WTC11 (cell line): Measurements from ENCODE around the gene ALK.

ENCODE experiments used
- ATF1 ChIP-seq: sonication (generic); formaldehyde crosslinking; IDR thresholded peaks from 2 replicates; pipeline ENCODE4 v1.8.1; 2023; ENCODE audit warnings: mild to moderate bottlenecking, moderate library complexity, missing genetic modification reagents
- ATF2 ChIP-seq: sonication (generic); formaldehyde crosslinking; IDR thresholded peaks from 2 replicates; pipeline ENCODE4 v1.8.1; 2022; ENCODE audit warnings: low read depth, missing genetic modification reagents, borderline replicate concordance
- ELF4 ChIP-seq: sonication (generic); formaldehyde crosslinking; IDR thresholded peaks from 2 replicates; pipeline ENCODE4 v1.8.1; 2022; ENCODE audit warnings: low read depth, mild to moderate bottlenecking, moderate library complexity, missing genetic modification reagents
- GABPB1 ChIP-seq: sonication (generic); formaldehyde crosslinking; IDR thresholded peaks from 2 replicates; pipeline ENCODE4 v1.8.1; 2023; ENCODE audit warnings: mild to moderate bottlenecking, missing genetic modification reagents
- NFE2L1 ChIP-seq: sonication (generic); formaldehyde crosslinking; IDR thresholded peaks from 2 replicates; pipeline ENCODE4 v1.8.1; 2023; ENCODE audit warnings: missing genetic modification reagents
- TEAD4 ChIP-seq: sonication (generic); formaldehyde crosslinking; IDR thresholded peaks from 2 replicates; pipeline ENCODE4 v1.8.0; 2022; ENCODE audit warnings: mild to moderate bottlenecking, missing genetic modification reagents
- ZNF423 ChIP-seq: fragments of 250-450 bp; sonication (Bioruptor Pico); IDR thresholded peaks from 2 replicates; pipeline ENCODE4 v2.1.2; 2022; ENCODE audit warnings: mild to moderate bottlenecking, moderate library complexity
- TF ChIP-seq, protein P1 (sequence below): fragments of 200-600 bp; IDR thresholded peaks from 2 replicates; pipeline ENCODE4 v1.8.0; 2022; ENCODE audit warnings: antibody characterized with exemption
- TF ChIP-seq, protein P2 (sequence below): sonication (generic); formaldehyde crosslinking; IDR thresholded peaks from 2 replicates; pipeline ENCODE4 v1.8.1; 2023; ENCODE audit warnings: mild to moderate bottlenecking, missing genetic modification reagents, moderate library complexity
- TF ChIP-seq, protein P3 (sequence below): sonication (generic); formaldehyde crosslinking; IDR thresholded peaks from 2 replicates; pipeline ENCODE4 v1.8.1; 2023; ENCODE audit warnings: mild to moderate bottlenecking, missing genetic modification reagents
- TF ChIP-seq, protein P4 (sequence below): sonication (generic); formaldehyde crosslinking; IDR thresholded peaks from 2 replicates; pipeline ENCODE4 v1.8.0; 2022; ENCODE audit warnings: mild to moderate bottlenecking, missing genetic modification reagents
- TF ChIP-seq, protein P5 (sequence below): sonication (generic); formaldehyde crosslinking; conservative IDR thresholded peaks from 2 replicates; pipeline ENCODE4 v1.8.1; 2023; ENCODE audit warnings: mild to moderate bottlenecking, low read depth, missing genetic modification reagents, moderate library complexity

- no peak for TF ChIP-seq NFE2L1
- TF ChIP-seq, protein P1, sequence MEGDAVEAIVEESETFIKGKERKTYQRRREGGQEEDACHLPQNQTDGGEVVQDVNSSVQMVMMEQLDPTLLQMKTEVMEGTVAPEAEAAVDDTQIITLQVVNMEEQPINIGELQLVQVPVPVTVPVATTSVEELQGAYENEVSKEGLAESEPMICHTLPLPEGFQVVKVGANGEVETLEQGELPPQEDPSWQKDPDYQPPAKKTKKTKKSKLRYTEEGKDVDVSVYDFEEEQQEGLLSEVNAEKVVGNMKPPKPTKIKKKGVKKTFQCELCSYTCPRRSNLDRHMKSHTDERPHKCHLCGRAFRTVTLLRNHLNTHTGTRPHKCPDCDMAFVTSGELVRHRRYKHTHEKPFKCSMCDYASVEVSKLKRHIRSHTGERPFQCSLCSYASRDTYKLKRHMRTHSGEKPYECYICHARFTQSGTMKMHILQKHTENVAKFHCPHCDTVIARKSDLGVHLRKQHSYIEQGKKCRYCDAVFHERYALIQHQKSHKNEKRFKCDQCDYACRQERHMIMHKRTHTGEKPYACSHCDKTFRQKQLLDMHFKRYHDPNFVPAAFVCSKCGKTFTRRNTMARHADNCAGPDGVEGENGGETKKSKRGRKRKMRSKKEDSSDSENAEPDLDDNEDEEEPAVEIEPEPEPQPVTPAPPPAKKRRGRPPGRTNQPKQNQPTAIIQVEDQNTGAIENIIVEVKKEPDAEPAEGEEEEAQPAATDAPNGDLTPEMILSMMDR = no peak
- no peak for TF ChIP-seq GABPB1 (CRISPR knock-in tag)
- no peak for TF ChIP-seq ZNF423
- TF ChIP-seq, protein P2, sequence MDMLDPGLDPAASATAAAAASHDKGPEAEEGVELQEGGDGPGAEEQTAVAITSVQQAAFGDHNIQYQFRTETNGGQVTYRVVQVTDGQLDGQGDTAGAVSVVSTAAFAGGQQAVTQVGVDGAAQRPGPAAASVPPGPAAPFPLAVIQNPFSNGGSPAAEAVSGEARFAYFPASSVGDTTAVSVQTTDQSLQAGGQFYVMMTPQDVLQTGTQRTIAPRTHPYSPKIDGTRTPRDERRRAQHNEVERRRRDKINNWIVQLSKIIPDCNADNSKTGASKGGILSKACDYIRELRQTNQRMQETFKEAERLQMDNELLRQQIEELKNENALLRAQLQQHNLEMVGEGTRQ (CRISPR knock-in tag) = no peak
- TF ChIP-seq, protein P3, sequence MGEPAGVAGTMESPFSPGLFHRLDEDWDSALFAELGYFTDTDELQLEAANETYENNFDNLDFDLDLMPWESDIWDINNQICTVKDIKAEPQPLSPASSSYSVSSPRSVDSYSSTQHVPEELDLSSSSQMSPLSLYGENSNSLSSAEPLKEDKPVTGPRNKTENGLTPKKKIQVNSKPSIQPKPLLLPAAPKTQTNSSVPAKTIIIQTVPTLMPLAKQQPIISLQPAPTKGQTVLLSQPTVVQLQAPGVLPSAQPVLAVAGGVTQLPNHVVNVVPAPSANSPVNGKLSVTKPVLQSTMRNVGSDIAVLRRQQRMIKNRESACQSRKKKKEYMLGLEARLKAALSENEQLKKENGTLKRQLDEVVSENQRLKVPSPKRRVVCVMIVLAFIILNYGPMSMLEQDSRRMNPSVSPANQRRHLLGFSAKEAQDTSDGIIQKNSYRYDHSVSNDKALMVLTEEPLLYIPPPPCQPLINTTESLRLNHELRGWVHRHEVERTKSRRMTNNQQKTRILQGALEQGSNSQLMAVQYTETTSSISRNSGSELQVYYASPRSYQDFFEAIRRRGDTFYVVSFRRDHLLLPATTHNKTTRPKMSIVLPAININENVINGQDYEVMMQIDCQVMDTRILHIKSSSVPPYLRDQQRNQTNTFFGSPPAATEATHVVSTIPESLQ (CRISPR knock-in tag) = no peak
- no peak for TF ChIP-seq ATF1 (CRISPR knock-in tag)
- TF ChIP-seq, protein P4, sequence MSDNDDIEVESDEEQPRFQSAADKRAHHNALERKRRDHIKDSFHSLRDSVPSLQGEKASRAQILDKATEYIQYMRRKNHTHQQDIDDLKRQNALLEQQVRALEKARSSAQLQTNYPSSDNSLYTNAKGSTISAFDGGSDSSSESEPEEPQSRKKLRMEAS (CRISPR knock-in tag) = no peak
- TF ChIP-seq ELF4 = no peak
- TF ChIP-seq TEAD4 = no peak
- no peak for TF ChIP-seq ATF2 (CRISPR knock-in tag)
- TF ChIP-seq, protein P5, sequence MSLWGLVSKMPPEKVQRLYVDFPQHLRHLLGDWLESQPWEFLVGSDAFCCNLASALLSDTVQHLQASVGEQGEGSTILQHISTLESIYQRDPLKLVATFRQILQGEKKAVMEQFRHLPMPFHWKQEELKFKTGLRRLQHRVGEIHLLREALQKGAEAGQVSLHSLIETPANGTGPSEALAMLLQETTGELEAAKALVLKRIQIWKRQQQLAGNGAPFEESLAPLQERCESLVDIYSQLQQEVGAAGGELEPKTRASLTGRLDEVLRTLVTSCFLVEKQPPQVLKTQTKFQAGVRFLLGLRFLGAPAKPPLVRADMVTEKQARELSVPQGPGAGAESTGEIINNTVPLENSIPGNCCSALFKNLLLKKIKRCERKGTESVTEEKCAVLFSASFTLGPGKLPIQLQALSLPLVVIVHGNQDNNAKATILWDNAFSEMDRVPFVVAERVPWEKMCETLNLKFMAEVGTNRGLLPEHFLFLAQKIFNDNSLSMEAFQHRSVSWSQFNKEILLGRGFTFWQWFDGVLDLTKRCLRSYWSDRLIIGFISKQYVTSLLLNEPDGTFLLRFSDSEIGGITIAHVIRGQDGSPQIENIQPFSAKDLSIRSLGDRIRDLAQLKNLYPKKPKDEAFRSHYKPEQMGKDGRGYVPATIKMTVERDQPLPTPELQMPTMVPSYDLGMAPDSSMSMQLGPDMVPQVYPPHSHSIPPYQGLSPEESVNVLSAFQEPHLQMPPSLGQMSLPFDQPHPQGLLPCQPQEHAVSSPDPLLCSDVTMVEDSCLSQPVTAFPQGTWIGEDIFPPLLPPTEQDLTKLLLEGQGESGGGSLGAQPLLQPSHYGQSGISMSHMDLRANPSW (CRISPR knock-in tag) = no peak
Observed at GRCh38 chr2:29143657-29144056, 777.7 kb downstream of the ALK start.
